ENCODE measurements around the gene ZC3H13. TPM values are rescaled to one million over a fixed set of nuclear protein-coding genes. Genes with fewer than 3 reads are reported as not detected.

The ZC3H13 gene
- total RNA-seq, 2 experiments from 2014 or later = 27.2 to 43.9 TPM

- Histone ChIP-seq H3K4me1 (ENCODE audit: insufficient read depth, low read length, poor library complexity, severe bottlenecking) (no peaks in the 10 kb centered on the region), H3K4me2 (ENCODE audit: low read length) (no peak overlapping the region), H3K4me3 (ENCODE audit: low read depth, low read length, poor library complexity, severe bottlenecking) (no peak overlapping the region), H3K36me3 (ENCODE audit: insufficient read depth, low read length) (no peaks in the 10 kb centered on the region), H3K9me2 (ENCODE audit: insufficient read depth, low read length) (no peaks in the 10 kb centered on the region), H4K20me1 (ENCODE audit: insufficient read depth, low read length) (no peaks in the 10 kb centered on the region), H3K9me3 (ENCODE audit: low read length) (no peaks in the 10 kb centered on the region), H2AFZ (ENCODE audit: low read length) (no peak overlapping the region), H3K79me2 (ENCODE audit: insufficient read depth, low read depth, low read length) (no peaks in the 10 kb centered on the region), H3K27ac (ENCODE audit: low read depth, low read length, poor library complexity, severe bottlenecking) (no peak overlapping the region)
- no peak for DNase-seq (ENCODE audit: low spot score)
- no TSS peak for BruUV-seq (replicated peaks)
- ChIA-PET CTCF (ENCODE audit: unreplicated experiment) (no interaction called here), POLR2A (interaction anchor here (0.6 to 1.0 kb wide), 2 partner anchors 28 to 1412 kb away, joined by 3 to 5 read pairs; no protein-coding TSS in a partner anchor)
- intact Hi-C loops (cut with micrococcal nuclease; ENCODE audit: unreplicated experiment) = no loop called here
- TF ChIP-seq EZH2phosphoT487 (IDR thresholded peaks at IDR 0.05; ENCODE audit: borderline replicate concordance, low read depth, low read length) (no peak), CTCF (conservative IDR thresholded peaks at IDR 0.05; ENCODE audit: low read length) (no peak)
Measured at GRCh38 chr13:45930177-45930576, 122.4 kb downstream of the ZC3H13 start.

- TF ChIP-seq CTCF (conservative IDR thresholded peaks at IDR 0.05; ENCODE audit: low read length) = no peak
- no peak for TF ChIP-seq EZH2phosphoT487 (IDR thresholded peaks at IDR 0.05; ENCODE audit: borderline replicate concordance, low read depth, low read length)
- Histone ChIP-seq H3K79me2 (ENCODE audit: insufficient read depth, low read depth, low read length) (no peaks in the 10 kb centered on the region), H2AFZ (ENCODE audit: low read length) (no peak overlapping the region), H3K9me3 (ENCODE audit: low read length) (no peaks in the 10 kb centered on the region), H3K4me1 (ENCODE audit: insufficient read depth, low read length, poor library complexity, severe bottlenecking) (no peaks in the 10 kb centered on the region), H3K4me2 (ENCODE audit: low read length) (no peak overlapping the region), H3K27ac (ENCODE audit: low read depth, low read length, poor library complexity, severe bottlenecking) (no peak overlapping the region), H4K20me1 (ENCODE audit: insufficient read depth, low read length) (no peaks in the 10 kb centered on the region), H3K4me3 (ENCODE audit: low read depth, low read length, poor library complexity, severe bottlenecking) (no peak overlapping the region), H3K9me2 (ENCODE audit: insufficient read depth, low read length) (no peaks in the 10 kb centered on the region), H3K36me3 (ENCODE audit: insufficient read depth, low read length) (no peaks in the 10 kb centered on the region)
- POLR2A ChIA-PET = interaction anchor here (0.7 kb wide), 1 partner anchor 475 kb away, joined by 3 read pairs; no protein-coding TSS in a partner anchor
- intact Hi-C loops (cut with micrococcal nuclease; ENCODE audit: unreplicated experiment) = no loop called here
- no TSS peak for BruUV-seq (replicated peaks)
- no peak for DNase-seq (ENCODE audit: low spot score)
- CTCF ChIA-PET (ENCODE audit: unreplicated experiment) = interaction anchor here (0.6 kb wide), 1 partner anchor 157 kb away, joined by 3 read pairs; no protein-coding TSS in a partner anchor
Measured at GRCh38 chr13:45928843-45929242, 123.7 kb downstream of the ZC3H13 start.

GRCh38 chr13:45928176-45928575 lies 124.4 kb downstream of the ZC3H13 start:
- H3K4me3 ChIP-seq (ENCODE audit: low read depth, low read length, poor library complexity, severe bottlenecking) = no peak overlapping the region
- no peaks in the 10 kb centered on the region for H3K9me3 ChIP-seq (ENCODE audit: low read length)
- no peaks in the 10 kb centered on the region for H3K79me2 ChIP-seq (ENCODE audit: insufficient read depth, low read depth, low read length)
- no peaks in the 10 kb centered on the region for H3K36me3 ChIP-seq (ENCODE audit: insufficient read depth, low read length)
- H3K4me1 ChIP-seq (ENCODE audit: insufficient read depth, low read length, poor library complexity, severe bottlenecking) = no peaks in the 10 kb centered on the region
- no peaks in the 10 kb centered on the region for H4K20me1 ChIP-seq (ENCODE audit: insufficient read depth, low read length)
- CTCF ChIA-PET (ENCODE audit: unreplicated experiment) = interaction anchor here (0.6 kb wide), 1 partner anchor 157 kb away, joined by 3 read pairs; no protein-coding TSS in a partner anchor
- H3K27ac ChIP-seq (ENCODE audit: low read depth, low read length, poor library complexity, severe bottlenecking) = no peak overlapping the region
- intact Hi-C loops (cut with micrococcal nuclease; ENCODE audit: unreplicated experiment) = no loop called here
- no peak overlapping the region for H2AFZ ChIP-seq (ENCODE audit: low read length)
- H3K9me2 ChIP-seq (ENCODE audit: insufficient read depth, low read length) = no peaks in the 10 kb centered on the region
- no TSS peak for BruUV-seq (replicated peaks)
- POLR2A ChIA-PET = no interaction called here
- no peak for TF ChIP-seq EZH2phosphoT487 (IDR thresholded peaks at IDR 0.05; ENCODE audit: borderline replicate concordance, low read depth, low read length)
- no peak for TF ChIP-seq CTCF (conservative IDR thresholded peaks at IDR 0.05; ENCODE audit: low read length)
- no peak overlapping the region for H3K4me2 ChIP-seq (ENCODE audit: low read length)
- DNase-seq (ENCODE audit: low spot score) = no peak

All from OCI-LY7 (cell line).